Neuron (in vitro differentiated cells): ENCODE data around the gene USP34.

ENCODE experiments used
- H2AFZ ChIP-seq: one replicate; pipeline ENCODE4 v1.6.1; 2013; ENCODE audit warnings: low read depth, mild to moderate bottlenecking, inconsistent platforms, low read length, moderate library complexity
- H3K27me3 ChIP-seq: one replicate; pipeline ENCODE4 v1.6.1; 2013; ENCODE audit warnings: low read length; ENCODE audit not compliant: insufficient read depth
- H3K36me3 ChIP-seq: one replicate; pipeline ENCODE4 v1.6.1; 2013; ENCODE audit warnings: low read length; ENCODE audit not compliant: insufficient read depth
- H3K4me1 ChIP-seq: one replicate; pipeline ENCODE4 v1.6.1; 2013; ENCODE audit warnings: low read length; ENCODE audit not compliant: insufficient read depth
- H3K4me3 ChIP-seq: 2 replicates; pipeline ENCODE4 v1.5.1; 2013; ENCODE audit warnings: mild to moderate bottlenecking, low read length, moderate library complexity
- H3K9me3 ChIP-seq: one replicate; pipeline ENCODE4 v1.6.1; 2013; ENCODE audit warnings: low read length

The USP34 gene

DNA sequence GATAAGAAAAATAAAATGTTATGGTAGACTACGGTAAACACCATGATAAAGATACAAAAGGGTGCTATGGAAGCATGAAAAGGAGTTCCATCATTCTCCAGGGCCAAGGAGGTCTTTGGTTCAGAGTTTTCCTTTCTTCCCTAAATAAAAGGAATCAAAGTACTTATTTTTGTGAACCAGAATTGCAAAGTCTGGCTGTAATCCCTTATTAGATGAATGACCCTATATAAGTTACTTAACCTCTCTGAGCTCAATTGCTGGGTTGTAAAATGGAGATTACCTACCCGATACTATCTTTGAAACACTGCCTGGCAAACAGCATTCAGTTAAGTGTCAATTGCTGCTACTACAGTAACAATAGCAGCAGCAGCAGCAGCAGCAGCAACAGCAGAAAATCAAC, 218.9 kb downstream of the USP34 start:
- H3K9me3 ChIP-seq: no peaks in the 10 kb centered on the region
- no peaks in the 10 kb centered on the region for H3K4me1 ChIP-seq
- H3K36me3 ChIP-seq: peaks cover 33% of the 10 kb centered on the region
- H3K27me3 ChIP-seq: no peaks in the 10 kb centered on the region
- H3K4me3 ChIP-seq: no peak overlapping the region
- H2AFZ ChIP-seq: no peak overlapping the region

DNA sequence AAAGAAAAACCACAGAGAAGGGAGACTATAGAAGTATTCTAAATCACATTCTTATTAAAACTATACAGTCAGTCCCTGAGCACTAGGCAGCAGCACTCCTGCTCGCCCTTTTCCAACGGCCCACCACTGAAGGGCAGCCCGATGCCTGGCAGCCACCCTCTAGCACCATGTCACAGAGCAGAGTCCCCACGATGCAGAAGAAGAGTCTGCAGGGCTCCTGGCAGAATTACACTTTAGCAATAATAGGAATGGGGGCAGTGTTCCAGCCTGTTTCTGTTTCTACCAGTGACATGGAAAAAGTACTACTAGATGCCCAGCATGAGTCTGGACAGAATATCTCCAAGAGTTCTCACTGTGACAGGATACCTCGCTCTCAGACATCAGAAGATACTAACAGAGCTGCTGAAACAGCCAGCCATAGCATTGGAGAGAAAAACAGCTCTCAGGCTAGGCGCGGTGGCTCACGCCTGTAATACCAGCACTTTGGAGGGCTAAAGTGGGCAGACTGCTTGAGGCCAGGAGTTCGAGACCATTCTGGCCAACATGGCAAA, 221.3 kb downstream of the USP34 start:
- peaks cover 27% of the 10 kb centered on the region for H3K36me3 ChIP-seq
- no peak overlapping the region for H3K4me3 ChIP-seq
- no peak overlapping the region for H2AFZ ChIP-seq

DNA sequence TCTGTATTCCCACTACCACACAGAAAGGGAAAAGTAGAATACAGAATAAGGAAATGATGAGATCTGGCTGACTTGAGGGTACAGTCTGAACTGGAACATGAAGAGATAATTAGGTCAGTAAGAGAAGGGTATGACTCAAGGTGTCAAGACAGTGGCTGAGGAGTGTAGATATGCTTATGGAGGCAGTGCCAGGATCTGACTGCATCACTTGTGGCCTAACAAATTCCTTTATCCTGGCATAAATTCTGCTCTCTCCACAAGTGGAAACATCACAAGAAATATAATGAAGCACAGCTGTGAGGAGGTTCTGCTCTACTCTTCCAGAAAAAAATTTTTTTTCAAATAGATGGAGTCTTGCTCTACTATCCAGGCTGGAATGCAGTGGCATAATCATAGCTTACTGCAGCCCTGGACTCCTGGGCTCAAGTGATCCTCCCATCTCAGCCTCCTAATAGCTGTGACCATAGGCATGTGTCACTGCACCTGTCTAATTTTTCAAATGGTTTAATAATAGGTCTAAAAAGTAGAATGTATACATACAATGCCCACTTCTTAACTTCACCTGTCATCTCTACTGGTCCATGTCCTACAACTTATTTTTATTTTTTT, 223.6 kb downstream of the USP34 start:
- H3K4me3 ChIP-seq: no peak overlapping the region
- peaks cover 6% of the 10 kb centered on the region for H3K4me1 ChIP-seq
- peaks cover 38% of the 10 kb centered on the region for H3K36me3 ChIP-seq
- H2AFZ ChIP-seq: no peak overlapping the region
- no peaks in the 10 kb centered on the region for H3K9me3 ChIP-seq
- H3K27me3 ChIP-seq: no peaks in the 10 kb centered on the region

More for the DNA sequence above, 221.3 kb downstream of the USP34 start:
- Histone ChIP-seq H3K27me3 (no peaks in the 10 kb centered on the region), H3K9me3 (no peaks in the 10 kb centered on the region), H3K4me1 (no peaks in the 10 kb centered on the region)

DNA sequence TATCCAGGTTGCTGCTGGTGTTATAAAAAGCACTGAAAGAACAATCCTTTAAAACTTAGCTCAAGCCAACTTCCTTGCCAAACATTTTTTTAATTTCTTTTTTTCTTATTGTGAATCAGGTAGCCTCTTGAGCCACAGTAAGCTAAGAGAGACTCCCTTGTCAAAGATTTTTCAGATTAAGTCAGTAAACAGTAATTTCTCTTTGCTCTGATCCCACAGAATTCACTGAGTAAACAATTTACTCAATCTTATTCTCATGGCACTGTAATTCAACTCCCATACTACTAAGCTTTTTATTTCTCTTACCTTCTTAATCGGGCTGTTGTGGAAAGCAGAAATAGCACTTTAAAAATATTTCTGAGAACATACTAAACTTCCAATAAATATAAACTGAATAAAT, 226.2 kb downstream of the USP34 start:
- Histone ChIP-seq H3K9me3 (no peaks in the 10 kb centered on the region), H3K4me3 (no peak overlapping the region), H3K4me1 (peaks cover 10% of the 10 kb centered on the region), H3K36me3 (peaks cover 47% of the 10 kb centered on the region), H3K27me3 (no peaks in the 10 kb centered on the region), H2AFZ (no peak overlapping the region)

DNA sequence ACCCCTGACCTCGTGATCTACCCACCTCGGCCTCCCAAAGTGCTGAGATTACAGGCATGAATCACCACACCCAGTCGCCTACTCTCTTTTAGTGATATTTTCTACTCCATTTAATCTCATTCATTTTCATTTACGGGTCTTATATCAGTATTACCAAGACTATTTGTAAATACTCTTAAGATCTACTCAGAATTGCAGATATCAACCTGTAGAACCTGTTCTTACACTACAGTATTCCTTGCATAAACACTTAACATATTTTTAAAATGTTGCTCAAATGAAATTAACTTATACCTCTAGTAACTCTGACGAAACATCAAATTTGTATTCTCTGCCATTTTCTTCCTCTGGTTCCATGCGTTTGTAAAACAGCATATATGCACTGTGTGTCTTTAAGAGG, 229.6 kb downstream of the USP34 start:
- no peaks in the 10 kb centered on the region for H3K27me3 ChIP-seq
- H3K4me3 ChIP-seq: no peak overlapping the region
- no peak overlapping the region for H2AFZ ChIP-seq
- H3K4me1 ChIP-seq: peaks cover 10% of the 10 kb centered on the region
- no peaks in the 10 kb centered on the region for H3K9me3 ChIP-seq
- peaks cover 36% of the 10 kb centered on the region for H3K36me3 ChIP-seq

DNA sequence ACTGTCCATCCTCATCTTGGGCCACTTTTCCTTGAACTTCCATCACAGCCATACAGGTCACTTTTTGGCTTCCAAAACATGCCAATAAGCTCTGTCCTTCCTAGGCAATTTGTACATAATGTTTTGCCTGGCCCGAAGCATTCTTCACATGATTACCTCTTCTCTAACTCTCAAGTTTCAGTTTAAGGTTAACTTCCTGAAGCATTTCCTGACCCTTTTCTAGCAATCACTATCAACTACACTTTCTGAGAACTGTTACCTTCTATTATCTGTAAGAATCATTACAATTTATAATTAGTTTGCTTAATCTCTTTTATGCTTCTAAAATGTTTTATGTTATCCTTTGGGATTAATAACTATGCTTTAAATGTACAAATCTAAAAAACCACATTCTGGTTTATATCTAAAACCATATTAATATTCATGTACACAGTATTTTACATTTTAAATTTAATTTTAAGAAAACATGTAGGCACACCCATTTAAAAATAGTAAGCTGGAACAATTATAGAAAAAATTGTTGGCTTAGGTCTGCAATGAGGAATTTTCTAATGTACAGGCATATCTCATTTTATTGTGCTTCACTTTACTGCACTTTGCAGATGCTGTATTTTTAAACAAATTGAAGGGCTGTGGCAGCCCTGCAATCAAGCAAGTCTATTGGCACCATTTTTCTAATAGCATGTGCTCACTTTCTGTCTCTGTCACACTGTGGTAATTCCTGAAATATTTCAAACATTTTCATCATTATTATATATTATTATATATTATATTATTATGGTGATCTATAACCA, 232.5 kb downstream of the USP34 start:
- Histone ChIP-seq H3K9me3 (peaks cover 2% of the 10 kb centered on the region), H3K4me1 (peaks cover 10% of the 10 kb centered on the region), H2AFZ (no peak overlapping the region), H3K4me3 (no peak overlapping the region), H3K36me3 (peaks cover 26% of the 10 kb centered on the region), H3K27me3 (no peaks in the 10 kb centered on the region)

DNA sequence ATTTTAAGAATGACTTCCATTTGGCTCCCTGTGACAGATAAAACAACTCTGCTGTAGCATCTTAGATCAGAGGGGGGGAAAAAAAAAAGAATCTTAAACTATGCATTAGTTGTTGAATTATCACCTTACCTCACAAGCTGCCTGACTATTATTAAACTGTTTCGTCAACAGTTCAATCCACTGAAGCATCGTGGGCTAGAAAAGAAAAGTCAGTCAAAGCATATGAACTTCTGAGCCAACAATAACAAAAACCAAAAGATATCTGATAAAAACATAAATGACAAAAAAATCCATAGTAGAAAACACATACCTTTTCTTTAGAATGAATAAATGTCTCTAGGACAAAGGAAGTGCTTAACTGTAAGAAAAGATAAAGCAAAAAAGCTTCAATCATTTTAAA, 235.2 kb downstream of the USP34 start:
- Histone ChIP-seq H3K4me1 (no peaks in the 10 kb centered on the region), H2AFZ (no peak overlapping the region), H3K4me3 (no peak overlapping the region), H3K36me3 (peaks cover 40% of the 10 kb centered on the region), H3K9me3 (peaks cover 2% of the 10 kb centered on the region), H3K27me3 (no peaks in the 10 kb centered on the region)

DNA sequence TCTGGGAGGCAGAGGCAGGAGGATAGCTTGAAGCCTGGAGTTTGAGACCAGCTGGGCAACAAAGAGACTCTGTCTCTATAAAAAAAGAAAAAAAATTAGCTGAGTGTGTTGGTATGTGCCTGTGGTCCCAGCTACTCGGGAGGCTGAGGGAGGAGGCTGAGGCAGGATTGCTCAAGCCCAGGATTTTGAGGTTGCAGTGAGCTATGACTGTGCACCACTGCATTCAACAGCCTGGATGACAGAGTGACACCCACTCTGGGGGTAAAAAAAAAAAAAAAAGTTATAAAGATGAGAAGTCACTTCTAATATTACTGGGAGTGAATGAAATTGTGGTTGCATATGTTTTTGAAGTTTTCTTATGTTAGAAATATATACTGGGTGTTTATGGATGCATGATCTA, 237.3 kb downstream of the USP34 start:
- H2AFZ ChIP-seq: no peak overlapping the region
- H3K36me3 ChIP-seq: peaks cover 52% of the 10 kb centered on the region
- no peaks in the 10 kb centered on the region for H3K27me3 ChIP-seq

DNA sequence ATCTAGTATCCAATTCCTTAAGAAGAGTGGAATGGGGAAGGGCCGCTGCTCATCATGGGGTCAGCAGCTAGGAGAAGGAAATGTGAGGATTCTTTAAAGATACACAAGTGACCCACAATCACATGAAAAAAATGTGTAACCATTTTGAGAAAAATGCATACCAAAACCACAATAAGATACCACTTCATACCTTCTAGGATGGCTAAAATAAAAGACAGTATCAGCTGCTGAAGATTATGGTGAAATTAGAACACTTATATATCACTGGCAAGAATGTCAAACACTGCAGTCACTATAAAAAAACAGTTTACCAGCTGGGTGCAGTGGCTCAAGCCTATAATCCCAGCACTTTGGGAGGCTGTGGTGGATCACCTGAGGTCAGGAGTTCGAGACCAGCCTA, 241.0 kb downstream of the USP34 start:
- Histone ChIP-seq H3K9me3 (peaks cover 2% of the 10 kb centered on the region), H3K4me1 (no peaks in the 10 kb centered on the region), H2AFZ (no peak overlapping the region), H3K4me3 (no peak overlapping the region), H3K27me3 (no peaks in the 10 kb centered on the region), H3K36me3 (peaks cover 69% of the 10 kb centered on the region)

More for the DNA sequence above, 237.3 kb downstream of the USP34 start:
- H3K4me1 ChIP-seq: no peaks in the 10 kb centered on the region
- no peak overlapping the region for H3K4me3 ChIP-seq
- H3K9me3 ChIP-seq: peaks cover 2% of the 10 kb centered on the region

DNA sequence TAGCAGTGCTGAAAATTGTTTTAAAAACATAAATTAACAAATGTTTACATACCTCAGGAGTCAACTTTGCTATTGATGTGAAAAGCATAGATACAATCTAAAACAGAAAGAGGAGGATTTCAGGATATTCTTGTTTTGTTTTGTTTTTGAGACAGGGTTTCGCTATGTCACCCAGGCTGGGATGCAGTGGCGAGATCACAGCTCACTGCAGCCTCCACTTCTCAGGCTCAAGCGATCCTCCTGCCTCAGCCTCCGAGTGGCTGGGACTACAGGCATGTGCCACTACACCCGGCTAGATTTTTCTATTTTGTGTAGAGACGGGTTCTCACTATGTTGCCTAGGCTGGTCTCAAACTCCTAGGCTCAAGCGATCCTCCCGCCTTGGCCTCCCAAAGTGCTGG, 248.3 kb downstream of the USP34 start:
- H3K36me3 ChIP-seq: peaks cover 47% of the 10 kb centered on the region
- no peak overlapping the region for H3K4me3 ChIP-seq
- H3K4me1 ChIP-seq: no peaks in the 10 kb centered on the region
- H2AFZ ChIP-seq: no peak overlapping the region
- no peaks in the 10 kb centered on the region for H3K9me3 ChIP-seq
- H3K27me3 ChIP-seq: no peaks in the 10 kb centered on the region

DNA sequence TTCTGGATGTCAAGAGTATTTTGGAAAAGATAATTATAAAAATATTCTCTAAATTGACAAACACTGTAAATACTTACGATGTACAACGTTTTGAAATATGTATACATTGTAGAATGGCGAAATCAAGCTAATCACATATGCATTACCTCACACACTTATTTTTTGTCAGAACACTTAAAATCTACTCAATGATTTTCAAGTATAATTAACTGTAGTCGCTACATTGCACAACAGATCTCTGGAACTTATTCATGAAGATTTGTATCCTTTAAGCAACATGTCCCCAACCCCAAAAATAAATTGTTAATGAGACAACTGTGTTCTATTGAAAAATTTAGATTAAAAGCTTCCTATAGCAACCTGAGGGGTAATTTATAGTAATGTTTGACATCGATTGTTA, 249.1 kb downstream of the USP34 start:
- Histone ChIP-seq H3K4me1 (no peaks in the 10 kb centered on the region), H3K4me3 (no peak overlapping the region), H3K9me3 (no peaks in the 10 kb centered on the region), H3K36me3 (peaks cover 47% of the 10 kb centered on the region), H3K27me3 (no peaks in the 10 kb centered on the region), H2AFZ (no peak overlapping the region)

DNA sequence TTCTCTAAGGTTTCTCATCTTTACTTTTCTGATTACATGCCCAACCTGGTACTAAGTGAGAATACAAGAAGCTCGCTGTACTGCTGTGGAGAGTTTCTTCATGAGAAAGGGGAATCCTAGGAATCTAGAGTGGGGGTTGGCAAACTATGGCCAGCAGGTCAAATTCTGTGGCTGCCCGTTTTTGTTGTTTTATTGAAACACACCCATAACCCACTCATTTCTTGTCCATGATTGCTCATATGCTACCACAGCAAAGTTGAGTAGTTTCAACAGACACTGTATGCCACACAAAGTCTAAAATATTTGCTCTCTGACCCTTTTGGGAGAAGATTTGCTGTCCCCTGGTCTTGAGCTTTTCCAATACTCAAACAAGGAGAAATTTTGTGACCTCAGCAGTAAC, 250.1 kb downstream of the USP34 start:
- Histone ChIP-seq H3K9me3 (no peaks in the 10 kb centered on the region), H2AFZ (no peak overlapping the region), H3K4me1 (no peaks in the 10 kb centered on the region), H3K27me3 (no peaks in the 10 kb centered on the region), H3K36me3 (peaks cover 40% of the 10 kb centered on the region), H3K4me3 (no peak overlapping the region)

DNA sequence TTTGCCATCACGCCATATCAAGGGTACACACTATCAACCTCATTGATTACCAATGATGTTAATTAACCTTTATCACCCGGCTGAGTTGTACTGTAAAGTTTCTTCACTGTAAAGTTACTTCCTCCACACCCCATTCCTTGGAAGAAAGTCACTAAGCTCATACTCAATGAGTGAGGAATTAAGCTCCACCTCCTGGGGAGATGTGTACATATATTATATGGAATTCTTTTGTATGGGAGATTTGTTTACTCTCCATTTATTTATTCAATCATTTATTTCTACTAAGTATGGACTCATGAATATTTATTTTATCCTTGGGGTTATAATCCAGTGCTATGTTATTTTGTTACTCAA, 252.1 kb downstream of the USP34 start:
- Histone ChIP-seq H3K27me3 (no peaks in the 10 kb centered on the region), H3K36me3 (peaks cover 52% of the 10 kb centered on the region), H3K4me1 (no peaks in the 10 kb centered on the region), H3K4me3 (no peak overlapping the region), H2AFZ (no peak overlapping the region), H3K9me3 (no peaks in the 10 kb centered on the region)
